ENCODE results near the gene KHNYN.

DNA sequence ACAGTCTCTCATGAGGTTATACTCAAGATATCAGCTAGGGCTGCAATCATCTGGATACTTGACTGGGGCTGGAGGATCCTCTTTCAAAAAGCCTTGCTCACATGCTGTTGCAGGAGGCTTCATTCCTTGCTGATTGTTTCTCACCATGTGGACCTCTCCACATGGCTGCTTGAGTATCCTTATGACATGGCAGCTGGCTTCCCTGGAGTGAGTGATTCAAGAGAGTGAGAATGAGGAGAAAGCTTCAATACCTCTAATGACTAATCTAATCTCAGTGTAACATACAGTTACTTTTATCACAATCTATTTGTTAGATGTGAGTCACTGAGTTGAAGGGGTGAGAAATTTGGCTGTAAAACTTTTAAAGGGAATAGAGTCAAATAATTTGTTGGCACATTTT is 27.2 kb downstream of the KHNYN start:
- TF ChIP-seq, protein P1, sequence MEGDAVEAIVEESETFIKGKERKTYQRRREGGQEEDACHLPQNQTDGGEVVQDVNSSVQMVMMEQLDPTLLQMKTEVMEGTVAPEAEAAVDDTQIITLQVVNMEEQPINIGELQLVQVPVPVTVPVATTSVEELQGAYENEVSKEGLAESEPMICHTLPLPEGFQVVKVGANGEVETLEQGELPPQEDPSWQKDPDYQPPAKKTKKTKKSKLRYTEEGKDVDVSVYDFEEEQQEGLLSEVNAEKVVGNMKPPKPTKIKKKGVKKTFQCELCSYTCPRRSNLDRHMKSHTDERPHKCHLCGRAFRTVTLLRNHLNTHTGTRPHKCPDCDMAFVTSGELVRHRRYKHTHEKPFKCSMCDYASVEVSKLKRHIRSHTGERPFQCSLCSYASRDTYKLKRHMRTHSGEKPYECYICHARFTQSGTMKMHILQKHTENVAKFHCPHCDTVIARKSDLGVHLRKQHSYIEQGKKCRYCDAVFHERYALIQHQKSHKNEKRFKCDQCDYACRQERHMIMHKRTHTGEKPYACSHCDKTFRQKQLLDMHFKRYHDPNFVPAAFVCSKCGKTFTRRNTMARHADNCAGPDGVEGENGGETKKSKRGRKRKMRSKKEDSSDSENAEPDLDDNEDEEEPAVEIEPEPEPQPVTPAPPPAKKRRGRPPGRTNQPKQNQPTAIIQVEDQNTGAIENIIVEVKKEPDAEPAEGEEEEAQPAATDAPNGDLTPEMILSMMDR (IDR thresholded peaks at IDR 0.05) = no peak
- TF ChIP-seq POLR2A (IDR thresholded peaks at IDR 0.05) = no peak
